ENCODE results near the gene NT5M. TPM values are rescaled to one million over a fixed set of nuclear protein-coding genes. Genes with fewer than 3 reads are reported as not detected.
A peak's percentile ranks its signal among the peaks of the same experiment; 100 is the strongest.

The NT5M gene
- total RNA-seq, 2 experiments from 2014 or later, result 1.8 to 2.9 TPM

GRCh38 chr17:17361867-17362539 is 58.8 kb downstream of the NT5M start:
- Histone ChIP-seq H3K36me3 (ENCODE audit: insufficient read depth, low read length) (no peaks in the 10 kb centered on the region), H3K9me3 (ENCODE audit: control insufficient read depth in 1 of 2, insufficient read depth in 1 of 2, low read length in 2 of 2) (peaks cover 0 to 9% of the 10 kb centered on the region in 2 experiments), H3K27me3 (ENCODE audit: control insufficient read depth in 1 of 2, insufficient read depth in 2 of 2, low read length in 2 of 2) (no peaks in the 10 kb centered on the region), H3K4me1 (ENCODE audit: insufficient read depth, low read length) (no peaks in the 10 kb centered on the region), H3K27ac (ENCODE audit: low read depth in 1 of 2, low read length in 2 of 2) (no peak overlapping the region), H3K4me3 (ENCODE audit: low read length) (no peak overlapping the region)
- CTCF ChIA-PET, result interaction anchor here (1.1 kb wide), 1 partner anchor 252 kb away, joined by 3 read pairs; no protein-coding TSS in a partner anchor
- ATAC-seq (ENCODE audit: poor library complexity) (no peak), DNase-seq (no peak)
- POLR2A ChIA-PET, result no interaction called here
- Mint-ChIP-seq H3K9me3 (peaks cover 2% of the 10 kb centered on the region), H3K4me3 (no peak overlapping the region), H3K27me3 (peaks cover 4% of the 10 kb centered on the region), H3K36me3 (ENCODE audit: low read depth) (no peaks in the 10 kb centered on the region), H3K4me1 (ENCODE audit: low read depth) (no peaks in the 10 kb centered on the region), H3K27ac (no peak overlapping the region)
- intact Hi-C loops (cut with DNase I, micrococcal nuclease), result no loop called here
- no peak for TF ChIP-seq CTCF (IDR thresholded peaks at IDR 0.05)

GRCh38 chr17:17362540-17362930 is 59.4 kb downstream of the NT5M start:
- H3K27me3 Mint-ChIP-seq, result peaks cover 4% of the 10 kb centered on the region
- no peaks in the 10 kb centered on the region for H3K27me3 ChIP-seq (ENCODE audit: control insufficient read depth in 1 of 2, insufficient read depth in 2 of 2, low read length in 2 of 2)
- no peaks in the 10 kb centered on the region for H3K36me3 ChIP-seq (ENCODE audit: insufficient read depth, low read length)
- TF ChIP-seq CTCF (IDR thresholded peaks at IDR 0.05), result no peak
- H3K4me3 Mint-ChIP-seq, result no peak overlapping the region
- DNase-seq (no peak), ATAC-seq (ENCODE audit: poor library complexity) (no peak)
- intact Hi-C loops (cut with DNase I, micrococcal nuclease), result no loop called here
- ChIA-PET POLR2A (no interaction called here), CTCF (no interaction called here)
- H3K27ac Mint-ChIP-seq, result no peak overlapping the region
- H3K4me1 Mint-ChIP-seq (ENCODE audit: low read depth), result no peaks in the 10 kb centered on the region
- no peak overlapping the region for H3K27ac ChIP-seq (ENCODE audit: low read depth in 1 of 2, low read length in 2 of 2)
- no peaks in the 10 kb centered on the region for H3K36me3 Mint-ChIP-seq (ENCODE audit: low read depth)
- H3K9me3 Mint-ChIP-seq, result peaks cover 2% of the 10 kb centered on the region
- peaks cover 0 to 9% of the 10 kb centered on the region in 2 experiments for H3K9me3 ChIP-seq (ENCODE audit: control insufficient read depth in 1 of 2, insufficient read depth in 1 of 2, low read length in 2 of 2)
- no peak overlapping the region for H3K4me3 ChIP-seq (ENCODE audit: low read length)
- H3K4me1 ChIP-seq (ENCODE audit: insufficient read depth, low read length), result no peaks in the 10 kb centered on the region

- no peaks in the 10 kb centered on the region for H3K27me3 ChIP-seq (ENCODE audit: control insufficient read depth in 1 of 2, insufficient read depth in 2 of 2, low read length in 2 of 2)
- peak; percentile 26 for ATAC-seq (ENCODE audit: poor library complexity)
- peaks cover 0 to 9% of the 10 kb centered on the region in 2 experiments for H3K9me3 ChIP-seq (ENCODE audit: control insufficient read depth in 1 of 2, insufficient read depth in 1 of 2, low read length in 2 of 2)
- DNase-seq, result peak in 3 of 14 experiments; percentile 14 to 72 (median 42)
- Mint-ChIP-seq H3K36me3 (ENCODE audit: low read depth) (no peaks in the 10 kb centered on the region), H3K4me3 (no peak overlapping the region), H3K27me3 (peaks cover 4% of the 10 kb centered on the region), H3K27ac (no peak overlapping the region), H3K9me3 (peaks cover 2% of the 10 kb centered on the region), H3K4me1 (ENCODE audit: low read depth) (no peaks in the 10 kb centered on the region)
- no peaks in the 10 kb centered on the region for H3K4me1 ChIP-seq (ENCODE audit: insufficient read depth, low read length)
- no peak for TF ChIP-seq CTCF (IDR thresholded peaks at IDR 0.05)
- no peak overlapping the region for H3K27ac ChIP-seq (ENCODE audit: low read depth in 1 of 2, low read length in 2 of 2)
- no peaks in the 10 kb centered on the region for H3K36me3 ChIP-seq (ENCODE audit: insufficient read depth, low read length)
- intact Hi-C loops (cut with DNase I, micrococcal nuclease), result no loop called here
- ChIA-PET POLR2A (interaction anchor here (0.6 kb wide), 1 partner anchor 28 kb away, joined by 3 read pairs; no protein-coding TSS in a partner anchor), CTCF (no interaction called here)
- no peak overlapping the region for H3K4me3 ChIP-seq (ENCODE audit: low read length)
Observed at GRCh38 chr17:17363638-17364337, 60.6 kb downstream of the NT5M start.

Data from CD4-positive, alpha-beta T cell (primary cell).